Fibroblast of the aortic adventitia (primary cell): Measurements from ENCODE around the gene TBCK. TPM values are rescaled to one million over a fixed set of nuclear protein-coding genes. Genes with fewer than 3 reads are reported as not detected.
A peak's percentile ranks its signal among the peaks of the same experiment; 100 is the strongest.

ENCODE experiments used
- DNase-seq: peaks from one replicate; pipeline ENCODE4 v3.0.0-alpha.2; 2010; ENCODE audit warnings: low read depth
- H3K4me3 ChIP-seq: 2 replicates; pipeline ENCODE4 v1.5.1; 2011; ENCODE audit warnings: low read depth, mild to moderate bottlenecking, control low read depth, low read length, moderate library complexity
- CTCF ChIP-seq: IDR thresholded peaks from 2 replicates; pipeline ENCODE4 v1.5.1; 2011; ENCODE audit warnings: mild to moderate bottlenecking, low read length, control low read depth, inconsistent platforms; ENCODE audit not compliant: insufficient read depth
- total RNA-seq: library from RNA; depleted of rRNA; stranded (reverse); fragments of >200 nt; gene quantifications from 2 replicates; pipeline ENCODE4 v1.2.3, GENCODE V29; 2012; ENCODE audit warnings: low replicate concordance

Gene TBCK
- total RNA-seq, 1 donor, result 59.7 TPM

GRCh38 chr4:106034751-106035150 is 281.3 kb downstream of the TBCK start:
- no peak for TF ChIP-seq CTCF
- DNase-seq, result no peak
- no peak overlapping the region for H3K4me3 ChIP-seq

DNA sequence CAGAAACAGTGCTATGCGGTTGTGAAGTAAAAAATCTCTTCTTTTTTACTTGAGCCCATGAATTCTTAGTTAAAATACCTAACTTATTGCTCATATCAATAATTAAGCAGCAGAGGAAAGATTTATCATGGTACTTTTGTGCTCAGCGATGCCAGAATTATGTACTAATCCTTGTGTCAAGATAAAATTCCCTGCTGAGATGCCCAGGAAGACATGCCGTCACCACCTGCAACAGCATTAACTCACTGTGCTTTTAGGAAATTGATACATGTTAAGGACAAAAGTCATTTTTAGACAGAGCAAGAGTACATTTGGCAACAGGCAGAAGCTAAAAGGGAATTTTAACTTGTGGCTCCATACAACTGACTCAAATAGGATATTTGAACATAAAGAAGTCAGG is 281.8 kb downstream of the TBCK start:
- TF ChIP-seq CTCF, result no peak
- peak; percentile 75 for DNase-seq
- no peak overlapping the region for H3K4me3 ChIP-seq

DNA sequence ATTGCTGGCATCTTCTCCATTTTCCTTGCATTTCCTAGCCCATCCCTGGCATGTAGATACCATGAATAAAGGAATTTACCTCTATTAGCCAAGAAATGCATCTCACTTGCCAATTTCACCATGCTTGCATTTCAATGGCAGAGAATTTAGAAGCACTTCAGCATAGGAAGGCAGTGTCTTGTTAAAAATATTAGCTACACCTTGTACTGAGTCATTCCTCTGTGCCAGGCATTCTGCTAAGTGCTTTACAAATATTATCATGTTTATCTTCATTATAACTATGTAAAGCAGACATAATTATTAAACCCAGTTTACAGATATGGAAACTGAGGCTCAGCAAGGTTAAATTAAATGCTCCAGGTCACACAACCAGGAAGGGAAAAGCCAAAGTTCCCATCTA is 282.5 kb downstream of the TBCK start:
- no peak for TF ChIP-seq CTCF
- no peak overlapping the region for H3K4me3 ChIP-seq
- no peak for DNase-seq

GRCh38 chr4:106032851-106033286 is 283.1 kb downstream of the TBCK start:
- H3K4me3 ChIP-seq, result no peak overlapping the region
- DNase-seq, result peak; percentile 60
- TF ChIP-seq CTCF, result no peak

GRCh38 chr4:106022454-106022853 is 293.6 kb downstream of the TBCK start:
- H3K4me3 ChIP-seq, result no peak overlapping the region
- no peak for TF ChIP-seq CTCF
- no peak for DNase-seq

GRCh38 chr4:106021737-106022410 is 294.1 kb downstream of the TBCK start:
- TF ChIP-seq CTCF, result no peak
- DNase-seq, result peak; percentile 50

DNA sequence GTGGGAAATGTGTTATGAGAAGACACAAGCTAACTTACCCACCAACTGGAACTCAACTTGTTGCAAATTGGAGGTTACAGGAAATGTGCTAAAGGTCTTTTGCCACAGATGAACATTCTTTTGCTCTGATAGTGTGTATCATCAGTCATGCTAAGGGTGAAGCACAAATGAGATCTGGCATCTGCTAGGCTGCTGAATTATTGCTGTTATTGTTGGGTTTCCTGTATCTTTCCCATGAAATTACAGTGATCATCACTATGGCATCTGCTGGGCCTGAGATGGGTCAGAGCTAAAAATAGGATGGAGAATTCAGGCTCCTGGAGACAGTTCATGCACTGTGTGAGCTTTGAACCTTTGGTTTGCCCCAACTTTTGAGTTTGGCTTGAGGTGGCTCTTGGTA is 296.2 kb downstream of the TBCK start:
- no peak for TF ChIP-seq CTCF
- no peak overlapping the region for H3K4me3 ChIP-seq
- DNase-seq, result no peak

More at GRCh38 chr4:106021737-106022410, 294.1 kb downstream of the TBCK start:
- no peak overlapping the region for H3K4me3 ChIP-seq
